K562 (cell line): ENCODE measurements around the gene IL17RB.

Experiments used
- CBX5 ChIP-seq: IDR thresholded peaks from 2 replicates; pipeline ENCODE4 v1.6.1; 2014; ENCODE audit warnings: low read depth, borderline replicate concordance
- FOXJ2 ChIP-seq: fragments of 200-800 bp; sonication (Bioruptor generic); IDR thresholded peaks from 2 replicates; pipeline ENCODE4 v1.6.1; 2016; ENCODE audit warnings: missing genetic modification characterization, missing compliant biosample characterization
- KLF6 ChIP-seq: fragments of 250-450 bp; sonication (Bioruptor Pico); IDR thresholded peaks from 2 replicates; pipeline ENCODE4 v1.4.0; 2020; ENCODE audit warnings: mild to moderate bottlenecking, moderate library complexity, borderline replicate concordance
- MAFK ChIP-seq: IDR thresholded peaks from 2 replicates; pipeline ENCODE4 v1.6.1; 2011; ENCODE audit warnings: low read length, improper control_type of control experiment
- NFIC ChIP-seq: fragments of 450-650 bp; IDR thresholded peaks from 2 replicates; pipeline ENCODE4 v1.6.1; 2017; ENCODE audit warnings: mild to moderate bottlenecking, inconsistent platforms
- RCOR1 ChIP-seq, 2 experiments: IDR thresholded peaks; 2 replicates each; pipeline ENCODE4 v1.6.1; 2012; ENCODE audit warnings: low read depth in 2 of 2, low read length in 2 of 2, borderline replicate concordance in 1 of 2, improper control_type of control experiment in 1 of 2
- RNF2 ChIP-seq: sonication (generic); IDR thresholded peaks from 2 replicates; pipeline ENCODE4 v1.6.1; 2016
- SAP30 ChIP-seq: fragments of 200-600 bp; sonication (generic); IDR thresholded peaks from 2 replicates; pipeline ENCODE4 v1.6.1; 2012; ENCODE audit warnings: borderline replicate concordance, low read depth, mild to moderate bottlenecking, moderate library complexity, low read length, control low read depth, inconsistent platforms; ENCODE audit not compliant: insufficient read depth, poor library complexity, severe bottlenecking
- ZFP36 ChIP-seq: fragments of 150-350 bp; IDR thresholded peaks from 2 replicates; pipeline ENCODE4 v1.6.1; 2018; ENCODE audit warnings: low read length, low read depth; ENCODE audit not compliant: partially characterized antibody
- ZNF146 ChIP-seq: IDR thresholded peaks from one replicate; pipeline ENCODE4 v1.6.1; 2018; ENCODE audit warnings: missing compliant biosample characterization; ENCODE audit not compliant: unreplicated experiment
- TF ChIP-seq, protein P1 (sequence below): fragments of 200-800 bp; sonication (Bioruptor generic); IDR thresholded peaks from 2 replicates; pipeline ENCODE4 v1.6.1; 2017; ENCODE audit warnings: missing genetic modification characterization, missing compliant biosample characterization
- TF ChIP-seq, protein P2 (sequence below): sonication (generic); formaldehyde crosslinking; IDR thresholded peaks from 2 replicates; pipeline ENCODE4 v1.8.0; 2022; ENCODE audit warnings: mild to moderate bottlenecking, low read depth, missing genetic modification reagents

DNA sequence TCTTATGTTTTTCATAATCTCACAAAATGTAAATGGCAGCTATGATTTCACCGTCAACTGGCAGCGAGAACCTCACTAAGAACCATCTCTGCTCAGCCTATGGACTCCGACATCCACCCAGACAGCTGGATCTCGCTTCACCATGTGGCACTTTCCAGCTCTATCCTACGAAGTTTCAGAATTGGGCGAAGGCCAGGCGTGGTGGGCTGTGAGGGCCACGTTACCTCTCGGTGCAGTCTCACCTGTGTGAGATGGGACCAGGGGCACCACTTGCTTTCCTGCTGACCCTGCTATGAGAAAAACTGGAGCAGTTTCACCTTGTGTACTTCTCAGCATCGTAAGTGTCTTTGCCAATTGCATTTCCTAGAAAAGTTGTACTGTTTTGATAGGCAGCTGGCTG lies 32.5 kb upstream of the IL17RB start:
- TF ChIP-seq NFIC (no peak), ZFP36 (no peak), FOXJ2 (no peak), ZNF146 (CRISPR knock-in tag) (no peak), RCOR1 (IDR thresholded peaks at IDR 0.05; ENCODE audit: borderline replicate concordance in 1 of 2, low read depth in 2 of 2, low read length in 2 of 2) (no peak), CBX5 (no peak), KLF6 (CRISPR knock-in tag) (no peak), MAFK (no peak), SAP30 (no peak), RNF2 (no peak)
- TF ChIP-seq, protein P1, sequence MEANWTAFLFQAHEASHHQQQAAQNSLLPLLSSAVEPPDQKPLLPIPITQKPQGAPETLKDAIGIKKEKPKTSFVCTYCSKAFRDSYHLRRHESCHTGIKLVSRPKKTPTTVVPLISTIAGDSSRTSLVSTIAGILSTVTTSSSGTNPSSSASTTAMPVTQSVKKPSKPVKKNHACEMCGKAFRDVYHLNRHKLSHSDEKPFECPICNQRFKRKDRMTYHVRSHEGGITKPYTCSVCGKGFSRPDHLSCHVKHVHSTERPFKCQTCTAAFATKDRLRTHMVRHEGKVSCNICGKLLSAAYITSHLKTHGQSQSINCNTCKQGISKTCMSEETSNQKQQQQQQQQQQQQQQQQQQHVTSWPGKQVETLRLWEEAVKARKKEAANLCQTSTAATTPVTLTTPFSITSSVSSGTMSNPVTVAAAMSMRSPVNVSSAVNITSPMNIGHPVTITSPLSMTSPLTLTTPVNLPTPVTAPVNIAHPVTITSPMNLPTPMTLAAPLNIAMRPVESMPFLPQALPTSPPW (CRISPR knock-in tag) = no peak
- TF ChIP-seq, protein P2, sequence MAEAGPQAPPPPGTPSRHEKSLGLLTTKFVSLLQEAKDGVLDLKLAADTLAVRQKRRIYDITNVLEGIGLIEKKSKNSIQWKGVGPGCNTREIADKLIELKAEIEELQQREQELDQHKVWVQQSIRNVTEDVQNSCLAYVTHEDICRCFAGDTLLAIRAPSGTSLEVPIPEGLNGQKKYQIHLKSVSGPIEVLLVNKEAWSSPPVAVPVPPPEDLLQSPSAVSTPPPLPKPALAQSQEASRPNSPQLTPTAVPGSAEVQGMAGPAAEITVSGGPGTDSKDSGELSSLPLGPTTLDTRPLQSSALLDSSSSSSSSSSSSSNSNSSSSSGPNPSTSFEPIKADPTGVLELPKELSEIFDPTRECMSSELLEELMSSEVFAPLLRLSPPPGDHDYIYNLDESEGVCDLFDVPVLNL (CRISPR knock-in tag) = no peak
